ENCODE measurements around the gene FOXP1. TPM values are rescaled to one million over a fixed set of nuclear protein-coding genes. Genes with fewer than 3 reads are reported as not detected.

FOXP1 gene
- total and polyA plus RNA-seq, 7 experiments from 2014 or later, result 104 to 537 (median 444) TPM

DNA sequence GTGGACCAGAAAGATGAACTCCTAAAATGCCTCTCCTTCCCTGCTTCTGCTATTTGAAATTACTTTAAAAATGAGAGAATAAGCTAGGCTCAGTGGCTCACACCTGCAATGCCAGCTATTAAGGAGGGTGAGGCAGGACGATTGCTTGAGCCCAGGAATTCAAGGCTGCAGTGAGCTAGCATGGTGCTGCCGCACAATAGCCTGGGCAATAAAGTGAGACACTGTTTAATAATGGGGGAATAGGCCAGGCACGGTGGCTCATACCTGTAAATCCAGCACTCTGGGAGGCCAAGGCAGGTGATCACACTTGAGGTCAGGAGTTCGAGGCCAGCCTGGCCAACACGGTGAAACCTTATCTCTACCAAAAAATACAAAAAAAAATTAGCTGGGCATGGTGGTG is 271.1 kb downstream of the FOXP1 start:
- Histone ChIP-seq H3K4me3 (ENCODE audit: low read length) (no peak overlapping the region), H3K27me3 (ENCODE audit: control insufficient read depth in 2 of 2, insufficient read depth in 2 of 2, low read length in 2 of 2) (no peaks in the 10 kb centered on the region), H3K4me1 (ENCODE audit: control insufficient read depth in 2 of 2, insufficient read depth in 2 of 2, low read length in 2 of 2) (peaks cover 8 to 64% of the 10 kb centered on the region in 2 donors), H3K9me3 (ENCODE audit: control insufficient read depth in 2 of 3, low read length in 3 of 3) (no peaks in the 10 kb centered on the region), H3K36me3 (ENCODE audit: control insufficient read depth in 2 of 3, insufficient read depth in 3 of 3, low read length in 3 of 3) (no peaks in the 10 kb centered on the region), H3K27ac (ENCODE audit: low read depth, low read length) (peak overlapping the region; percentile 90)
- H3K36me3 Mint-ChIP-seq, result peaks cover 0 to 16% (median 5%) of the 10 kb centered on the region in 5 donors
- peaks cover 0 to 18% (median 0%) of the 10 kb centered on the region in 5 donors for H3K27me3 Mint-ChIP-seq
- CTCF ChIA-PET, result interaction anchor here (0.6 to 0.8 kb wide), 2 partner anchors 83 to 217 kb away, joined by 3 to 5 read pairs; no protein-coding TSS in a partner anchor
- peaks cover 24 to 84% (median 70%) of the 10 kb centered on the region in 7 donors for H3K4me1 Mint-ChIP-seq
- H3K27ac Mint-ChIP-seq, result peak overlapping the region in 7 of 9 donors; percentile 90 to 98 (median 94)
- POLR2A ChIA-PET, result interaction anchor here (1.0 to 1.5 kb wide), 5 partner anchors 11 to 182 kb away, joined by 3 to 4 read pairs (median 3); no protein-coding TSS in a partner anchor
- intact Hi-C loops (cut with micrococcal nuclease), result loop anchor here in 1 of 2 donors (1.0 kb wide), 1 partner anchor 10 kb away; no protein-coding TSS in a partner anchor
- H3K4me3 Mint-ChIP-seq, result peak overlapping the region in 6 of 10 donors; percentile 14 to 55 (median 34)
- H3K9me3 Mint-ChIP-seq, result no peaks in the 10 kb centered on the region
- DNase-seq (no peak), ATAC-seq (no peak)

DNA sequence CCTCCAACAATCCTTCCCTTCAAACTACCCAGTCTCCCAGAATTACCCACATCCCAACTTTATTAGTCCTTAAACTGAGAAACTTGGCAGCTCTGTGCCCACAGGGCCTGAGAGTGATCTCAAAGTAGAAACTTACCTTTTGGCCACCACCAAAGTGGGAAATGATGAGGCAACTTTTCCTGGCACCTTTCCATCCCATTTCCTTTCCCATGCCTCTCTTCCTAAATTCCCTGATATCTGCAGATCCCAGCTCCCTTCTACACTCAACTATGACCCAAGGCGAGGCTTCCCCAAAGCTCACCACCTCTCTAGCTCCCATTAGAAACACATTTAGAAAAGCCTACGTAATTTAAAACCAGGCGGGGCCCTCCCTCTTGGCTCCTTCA is 271.9 kb downstream of the FOXP1 start:
- Mint-ChIP-seq H3K27me3 (peaks cover 0 to 22% (median 0%) of the 10 kb centered on the region in 5 donors), H3K9me3 (no peaks in the 10 kb centered on the region), H3K27ac (peak overlapping the region in 7 of 9 donors; percentile 90 to 98 (median 94)), H3K4me3 (peak overlapping the region in 6 of 10 donors; percentile 0 to 56 (median 26)), H3K36me3 (peaks cover 0 to 16% (median 5%) of the 10 kb centered on the region in 5 donors), H3K4me1 (peaks cover 24 to 91% (median 76%) of the 10 kb centered on the region in 7 donors)
- intact Hi-C loops (cut with micrococcal nuclease), result loop anchor here in 1 of 2 donors (1.0 kb wide), 1 partner anchor 11 kb away; no protein-coding TSS in a partner anchor
- ChIA-PET POLR2A (interaction anchor here (1.0 to 1.5 kb wide), 6 partner anchors 11 to 182 kb away, joined by 3 to 4 read pairs (median 3); no protein-coding TSS in a partner anchor), CTCF (no interaction called here)
- Histone ChIP-seq H3K27me3 (ENCODE audit: control insufficient read depth in 2 of 2, insufficient read depth in 2 of 2, low read length in 2 of 2) (no peaks in the 10 kb centered on the region), H3K4me3 (ENCODE audit: low read length) (no peak overlapping the region), H3K9me3 (ENCODE audit: control insufficient read depth in 2 of 3, low read length in 3 of 3) (no peaks in the 10 kb centered on the region), H3K27ac (ENCODE audit: low read depth, low read length) (peak overlapping the region; percentile 90), H3K4me1 (ENCODE audit: control insufficient read depth in 2 of 2, insufficient read depth in 2 of 2, low read length in 2 of 2) (peaks cover 8 to 63% of the 10 kb centered on the region in 2 donors), H3K36me3 (ENCODE audit: control insufficient read depth in 2 of 3, insufficient read depth in 3 of 3, low read length in 3 of 3) (no peaks in the 10 kb centered on the region)
- DNase-seq, result no peak
- ATAC-seq, result no peak

DNA sequence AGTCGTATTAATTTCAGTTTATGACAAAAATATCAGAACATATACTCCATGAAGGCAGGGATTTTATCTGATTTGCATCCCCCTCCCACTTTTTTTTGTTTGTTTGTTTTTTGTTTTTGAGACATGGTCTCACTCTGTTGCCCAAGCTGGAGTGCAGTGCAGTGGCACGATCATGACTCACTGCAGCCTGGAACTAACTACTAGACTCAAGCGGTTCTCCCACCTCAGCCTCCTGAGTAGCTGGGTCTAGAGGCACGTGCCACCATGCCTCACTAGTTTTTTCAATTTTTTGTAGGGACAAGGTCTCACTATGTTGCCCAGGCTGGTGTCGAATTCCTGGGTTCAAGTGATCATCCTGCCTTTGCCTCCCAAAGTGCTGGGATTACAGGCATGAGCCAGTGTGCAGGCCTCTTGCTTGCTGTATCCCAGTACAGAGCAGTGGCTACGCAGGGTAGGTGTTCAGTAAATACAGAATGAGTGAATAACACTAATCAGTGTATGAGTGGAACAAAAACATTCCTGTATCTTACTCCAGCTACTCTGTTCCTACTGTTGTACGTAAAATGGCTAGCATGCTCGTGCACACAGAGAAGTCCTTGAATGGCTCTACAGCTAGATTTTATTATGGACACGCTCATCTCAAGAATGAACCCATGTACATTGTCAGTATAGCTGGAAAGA is 272.4 kb downstream of the FOXP1 start:
- Histone ChIP-seq H3K9me3 (ENCODE audit: control insufficient read depth in 2 of 3, low read length in 3 of 3) (no peaks in the 10 kb centered on the region), H3K4me3 (ENCODE audit: low read length) (no peak overlapping the region), H3K36me3 (ENCODE audit: control insufficient read depth in 2 of 3, insufficient read depth in 3 of 3, low read length in 3 of 3) (no peaks in the 10 kb centered on the region), H3K27me3 (ENCODE audit: control insufficient read depth in 2 of 2, insufficient read depth in 2 of 2, low read length in 2 of 2) (no peaks in the 10 kb centered on the region), H3K4me1 (ENCODE audit: control insufficient read depth in 2 of 2, insufficient read depth in 2 of 2, low read length in 2 of 2) (peaks cover 8 to 63% of the 10 kb centered on the region in 2 donors), H3K27ac (ENCODE audit: low read depth, low read length) (peak overlapping the region; percentile 90)
- DNase-seq (no peak), ATAC-seq (no peak)
- intact Hi-C loops (cut with micrococcal nuclease), result loop anchor here in 1 of 2 donors (1.0 kb wide), 1 partner anchor 7 kb away; no protein-coding TSS in a partner anchor
- ChIA-PET CTCF (no interaction called here), POLR2A (interaction anchor here (1.0 to 1.4 kb wide), 5 partner anchors 14 to 182 kb away, joined by 3 to 4 read pairs (median 3); no protein-coding TSS in a partner anchor)
- H3K4me3 Mint-ChIP-seq, result peak overlapping the region in 2 of 10 donors; percentile 16 to 41
- H3K9me3 Mint-ChIP-seq, result no peaks in the 10 kb centered on the region
- peaks cover 24 to 93% (median 78%) of the 10 kb centered on the region in 7 donors for H3K4me1 Mint-ChIP-seq
- H3K27me3 Mint-ChIP-seq, result peaks cover 0 to 26% (median 0%) of the 10 kb centered on the region in 5 donors
- peak overlapping the region in 7 of 9 donors; percentile 90 to 98 (median 97) for H3K27ac Mint-ChIP-seq
- peaks cover 0 to 16% (median 5%) of the 10 kb centered on the region in 5 donors for H3K36me3 Mint-ChIP-seq

DNA sequence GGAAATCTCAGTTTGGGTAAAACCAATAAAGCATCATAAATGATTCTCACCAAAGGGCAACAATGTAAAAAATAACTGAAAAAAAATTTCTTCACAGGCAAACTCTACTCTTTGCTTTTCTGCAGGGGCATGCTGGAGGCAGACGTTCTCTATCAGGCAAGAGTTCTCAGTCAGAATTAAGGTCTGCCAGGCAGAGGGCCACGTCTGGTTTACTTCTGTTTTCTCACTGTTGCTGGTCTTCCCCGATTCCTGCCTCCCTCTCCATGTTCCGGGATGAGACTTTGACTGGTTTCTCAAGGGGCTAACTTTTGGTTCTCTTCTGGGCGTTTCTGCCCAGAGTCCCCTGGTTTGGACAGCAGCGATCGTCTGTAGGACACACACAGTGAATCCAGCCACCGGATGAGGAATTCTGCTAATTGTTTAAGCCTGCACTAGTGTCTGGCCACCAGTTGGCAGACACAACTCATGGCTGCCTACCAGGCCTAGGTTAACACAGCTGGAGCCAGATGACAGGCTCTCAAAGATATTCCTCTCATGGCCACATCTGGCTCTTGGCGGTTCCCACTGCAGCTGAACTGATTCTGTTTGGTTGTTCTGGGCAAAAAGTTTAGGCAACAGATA is 273.1 kb downstream of the FOXP1 start:
- H3K27ac ChIP-seq (ENCODE audit: low read depth, low read length), result peak overlapping the region; percentile 90
- ATAC-seq (no peak), DNase-seq (no peak)
- no peaks in the 10 kb centered on the region for H3K9me3 ChIP-seq (ENCODE audit: control insufficient read depth in 2 of 3, low read length in 3 of 3)
- intact Hi-C loops (cut with micrococcal nuclease), result loop anchor here in 1 of 2 donors (1.0 kb wide), 1 partner anchor 8 kb away; no protein-coding TSS in a partner anchor
- Mint-ChIP-seq H3K4me3 (peak overlapping the region in 6 of 10 donors; percentile 17 to 84 (median 40)), H3K27me3 (peaks cover 0 to 30% (median 0%) of the 10 kb centered on the region in 5 donors), H3K4me1 (peaks cover 30 to 93% (median 78%) of the 10 kb centered on the region in 7 donors), H3K36me3 (peaks cover 0 to 16% (median 5%) of the 10 kb centered on the region in 5 donors), H3K27ac (peak overlapping the region in 7 of 9 donors; percentile 82 to 98 (median 97)), H3K9me3 (no peaks in the 10 kb centered on the region)
- POLR2A ChIA-PET, result interaction anchor here (0.7 to 0.8 kb wide), 2 partner anchors 80 to 136 kb away, joined by 4 to 5 read pairs; no protein-coding TSS in a partner anchor
- CTCF ChIA-PET, result interaction anchor here (0.7 kb wide), 1 partner anchor 167 kb away, joined by 5 read pairs; no protein-coding TSS in a partner anchor
- no peak overlapping the region for H3K4me3 ChIP-seq (ENCODE audit: low read length)
- H3K36me3 ChIP-seq (ENCODE audit: control insufficient read depth in 2 of 3, insufficient read depth in 3 of 3, low read length in 3 of 3), result no peaks in the 10 kb centered on the region
- peaks cover 8 to 58% of the 10 kb centered on the region in 2 donors for H3K4me1 ChIP-seq (ENCODE audit: control insufficient read depth in 2 of 2, insufficient read depth in 2 of 2, low read length in 2 of 2)
- H3K27me3 ChIP-seq (ENCODE audit: control insufficient read depth in 2 of 2, insufficient read depth in 2 of 2, low read length in 2 of 2), result no peaks in the 10 kb centered on the region

DNA sequence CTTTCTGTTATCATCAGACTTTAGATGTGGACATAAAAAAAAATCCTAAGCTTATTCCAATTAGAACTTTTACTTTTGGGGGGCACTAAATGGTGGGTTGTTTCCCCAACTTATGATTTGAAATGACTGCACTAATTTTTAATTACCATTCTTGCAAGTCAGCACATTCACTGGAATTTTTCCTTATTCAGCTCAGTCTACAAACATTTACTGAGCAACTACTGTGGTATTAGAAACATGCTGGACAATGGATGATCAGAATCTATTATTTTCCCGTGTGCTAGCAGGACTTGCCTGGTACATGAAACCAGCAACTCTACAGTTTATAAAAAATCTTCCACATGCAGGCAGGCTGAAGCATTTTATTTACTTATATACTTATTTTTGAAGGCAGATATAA is 273.6 kb downstream of the FOXP1 start:
- Histone ChIP-seq H3K27me3 (ENCODE audit: control insufficient read depth in 2 of 2, insufficient read depth in 2 of 2, low read length in 2 of 2) (no peaks in the 10 kb centered on the region), H3K4me3 (ENCODE audit: low read length) (no peak overlapping the region), H3K4me1 (ENCODE audit: control insufficient read depth in 2 of 2, insufficient read depth in 2 of 2, low read length in 2 of 2) (peaks cover 8 to 57% of the 10 kb centered on the region in 2 donors), H3K36me3 (ENCODE audit: control insufficient read depth in 2 of 3, insufficient read depth in 3 of 3, low read length in 3 of 3) (no peaks in the 10 kb centered on the region), H3K9me3 (ENCODE audit: control insufficient read depth in 2 of 3, low read length in 3 of 3) (no peaks in the 10 kb centered on the region), H3K27ac (ENCODE audit: low read depth, low read length) (peak overlapping the region; percentile 90)
- intact Hi-C loops (cut with micrococcal nuclease), result loop anchor here (1.0 to 10.0 kb wide), 6 partner anchors 8 to 755 kb away; partner anchors contain the start of gene FOXP1 (in 1 of the 2)
- peak overlapping the region in 8 of 10 donors; percentile 27 to 84 (median 72) for H3K4me3 Mint-ChIP-seq
- H3K27ac Mint-ChIP-seq, result peak overlapping the region in 7 of 9 donors; percentile 82 to 98 (median 97)
- H3K36me3 Mint-ChIP-seq, result peaks cover 0 to 19% (median 5%) of the 10 kb centered on the region in 5 donors
- DNase-seq, result no peak
- H3K4me1 Mint-ChIP-seq, result peaks cover 35 to 87% (median 72%) of the 10 kb centered on the region in 7 donors
- CTCF ChIA-PET, result interaction anchor here (0.7 kb wide), 1 partner anchor 166 kb away, joined by 5 read pairs; no protein-coding TSS in a partner anchor
- POLR2A ChIA-PET, result interaction anchor here (0.7 to 0.8 kb wide), 2 partner anchors 81 to 137 kb away, joined by 4 to 5 read pairs; no protein-coding TSS in a partner anchor
- H3K9me3 Mint-ChIP-seq, result no peaks in the 10 kb centered on the region
- ATAC-seq, result no peak
- peaks cover 0 to 35% (median 0%) of the 10 kb centered on the region in 5 donors for H3K27me3 Mint-ChIP-seq

DNA sequence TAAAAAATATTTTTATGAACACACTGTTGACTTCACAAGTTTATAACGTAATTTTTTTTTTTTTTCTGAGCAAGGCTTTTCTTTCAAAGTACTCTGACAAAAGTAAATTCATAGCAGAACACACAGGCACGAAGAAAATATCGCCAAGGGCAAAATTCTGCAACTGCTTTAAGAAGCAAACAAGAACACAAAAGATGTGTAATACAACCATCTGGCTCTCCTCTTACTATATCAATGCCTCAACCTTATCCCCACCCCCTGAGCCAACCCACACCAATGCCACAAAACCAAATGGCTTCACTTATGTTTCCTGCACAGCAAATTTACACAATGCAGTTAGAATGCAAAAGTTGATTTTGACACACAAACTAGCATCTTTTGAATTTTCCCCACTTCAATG is 274.2 kb downstream of the FOXP1 start:
- ATAC-seq (peak; percentile 67), DNase-seq (peak in 8 of 9 donors; percentile 39 to 65 (median 56))
- peaks cover 8 to 57% of the 10 kb centered on the region in 2 donors for H3K4me1 ChIP-seq (ENCODE audit: control insufficient read depth in 2 of 2, insufficient read depth in 2 of 2, low read length in 2 of 2)
- no peaks in the 10 kb centered on the region for H3K27me3 ChIP-seq (ENCODE audit: control insufficient read depth in 2 of 2, insufficient read depth in 2 of 2, low read length in 2 of 2)
- H3K27me3 Mint-ChIP-seq, result peaks cover 0 to 41% (median 0%) of the 10 kb centered on the region in 5 donors
- POLR2A ChIA-PET, result interaction anchor here (0.5 to 1.0 kb wide), 5 partner anchors 21 to 201 kb away, joined by 3 to 4 read pairs (median 4); no protein-coding TSS in a partner anchor
- peak overlapping the region in 8 of 9 donors; percentile 11 to 98 (median 96) for H3K27ac Mint-ChIP-seq
- H3K9me3 Mint-ChIP-seq, result no peaks in the 10 kb centered on the region
- peak overlapping the region; percentile 23 to 84 (median 66) for H3K4me3 Mint-ChIP-seq
- CTCF ChIA-PET, result no interaction called here
- H3K36me3 Mint-ChIP-seq, result peaks cover 0 to 19% (median 5%) of the 10 kb centered on the region in 5 donors
- no peaks in the 10 kb centered on the region for H3K36me3 ChIP-seq (ENCODE audit: control insufficient read depth in 2 of 3, insufficient read depth in 3 of 3, low read length in 3 of 3)
- intact Hi-C loops (cut with micrococcal nuclease), result loop anchor here (1.0 to 10.0 kb wide), 5 partner anchors 83 to 755 kb away; partner anchors contain the start of gene FOXP1 (in 1 of the 2)
- H3K27ac ChIP-seq (ENCODE audit: low read depth, low read length), result peak overlapping the region; percentile 90
- H3K4me3 ChIP-seq (ENCODE audit: low read length), result no peak overlapping the region
- H3K9me3 ChIP-seq (ENCODE audit: control insufficient read depth in 2 of 3, low read length in 3 of 3), result no peaks in the 10 kb centered on the region
- H3K4me1 Mint-ChIP-seq, result peaks cover 39 to 82% (median 67%) of the 10 kb centered on the region in 7 donors

Measured in naive thymus-derived CD4-positive, alpha-beta T cell (primary cell).